ENCODE results near the gene HPS6.

GRCh38 chr10:102059987-102060386, 5.2 kb upstream of the HPS6 start:
- TF ChIP-seq EZH2 (IDR thresholded peaks at IDR 0.05; ENCODE audit: borderline replicate concordance, low read depth, low read length, severe bottlenecking) (no peak), CTCF (IDR thresholded peaks at IDR 0.05; ENCODE audit: borderline replicate concordance, extremely low read depth, low read length, poor library complexity, severe bottlenecking) (no peak)
